Middle frontal gyrus (tissue), 1 donor: ENCODE results near the gene AKT2.

ENCODE experiments used
- DNase-seq: peaks from one replicate; pipeline ENCODE4 v3.0.0-alpha.2; 2015; ENCODE audit warnings: low spot score; ENCODE audit errors: extremely low spot score

Gene AKT2

GRCh38 chr19:40274585-40275544, 10.3 kb downstream of the AKT2 start:
- DNase-seq: no peak

DNA sequence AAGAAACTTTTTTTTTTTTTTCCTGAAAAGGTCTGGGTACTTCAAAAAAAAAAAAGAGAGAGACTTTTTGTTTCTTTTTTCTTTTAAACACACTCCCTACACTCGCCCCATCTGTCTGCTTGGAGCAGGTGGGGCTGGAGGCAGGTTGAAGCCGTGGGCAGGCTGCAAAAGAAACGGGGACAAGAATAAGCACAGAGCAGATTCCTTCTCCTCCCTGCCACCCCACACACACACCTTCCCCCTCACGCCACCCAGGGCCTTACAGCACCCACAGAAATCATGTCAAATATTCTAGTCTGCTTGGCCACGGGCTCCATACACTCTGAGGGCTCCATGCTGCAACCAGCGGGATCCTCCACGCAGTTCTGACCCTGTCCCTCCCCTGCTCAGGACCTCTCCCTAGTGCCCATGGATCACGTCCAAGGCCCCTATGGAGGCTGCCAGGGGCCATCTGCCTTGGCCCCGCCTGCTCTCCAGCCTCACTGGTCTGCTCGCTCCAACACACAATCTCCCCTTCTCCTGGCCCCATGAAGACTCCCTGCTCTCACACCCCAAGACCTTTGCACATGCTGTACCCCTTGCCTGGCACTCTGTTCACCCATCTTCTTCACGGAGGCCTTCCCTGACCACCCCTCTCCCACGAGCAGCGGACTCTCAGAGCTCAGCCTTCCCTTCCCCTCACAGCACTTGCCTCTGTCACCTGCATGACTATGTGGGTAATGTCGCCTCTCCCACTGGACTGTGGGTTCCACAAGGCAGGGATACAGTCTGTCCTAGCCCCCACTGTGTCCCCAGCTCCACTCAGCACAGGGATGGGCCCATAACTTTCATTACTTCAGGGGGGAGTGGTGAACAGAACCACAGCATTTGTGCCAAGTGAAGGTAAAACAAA, 11.4 kb downstream of the AKT2 start:
- no peak for DNase-seq

GRCh38 chr19:40272261-40272660, 12.9 kb downstream of the AKT2 start:
- no peak for DNase-seq

DNA sequence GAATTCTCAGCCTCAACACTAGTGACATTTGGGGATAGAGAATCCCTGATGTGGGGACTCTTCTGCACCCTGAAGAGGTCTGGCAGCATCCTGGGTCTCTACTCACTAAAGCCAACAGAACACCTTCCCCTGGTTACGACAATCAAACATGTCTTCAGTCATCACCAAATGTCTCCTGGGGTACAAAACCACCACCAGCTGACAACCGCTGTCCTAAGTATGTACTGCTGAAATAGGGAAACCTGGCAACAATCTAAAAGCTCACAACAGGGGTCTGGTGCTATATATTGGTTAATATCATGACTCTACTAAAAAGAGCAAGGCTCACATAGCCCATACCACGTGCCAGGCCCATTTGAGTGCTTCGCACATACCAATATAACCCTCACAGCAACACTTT, 13.4 kb downstream of the AKT2 start:
- DNase-seq: no peak

DNA sequence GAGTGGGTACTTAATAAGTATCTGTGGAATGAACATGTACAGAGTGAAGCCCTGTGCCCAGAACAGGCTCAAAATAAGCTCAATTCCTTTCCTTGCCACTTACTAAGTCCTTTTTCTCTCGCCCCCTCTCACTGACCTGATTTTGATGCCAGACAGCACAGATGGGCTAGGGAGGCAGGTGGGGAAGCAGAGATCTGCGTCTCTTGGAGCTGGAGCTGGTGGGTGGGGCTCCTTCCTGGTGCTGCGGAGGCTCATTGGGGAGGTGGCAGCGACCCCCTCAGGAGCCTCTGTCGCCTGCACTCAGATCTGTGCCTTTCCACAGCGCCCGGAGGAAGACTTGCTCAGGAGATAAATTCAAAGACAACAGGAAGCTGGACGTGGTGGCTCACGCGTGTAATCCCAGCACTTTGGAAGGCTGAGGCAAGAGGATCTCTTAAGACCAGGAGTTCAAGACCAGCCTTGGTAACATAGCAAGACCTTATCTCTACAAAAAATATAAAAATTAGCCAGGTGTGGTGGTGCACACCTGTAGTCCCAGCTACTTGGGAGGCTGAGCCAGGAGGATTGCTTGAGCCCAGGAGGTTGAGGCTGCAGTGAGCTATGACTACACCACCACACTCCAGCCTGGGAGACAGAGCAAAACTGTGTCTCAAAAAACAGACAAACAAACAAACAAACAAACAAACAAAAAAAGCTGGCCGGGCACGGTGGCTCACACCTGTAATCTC, 14.6 kb downstream of the AKT2 start:
- no peak for DNase-seq

DNA sequence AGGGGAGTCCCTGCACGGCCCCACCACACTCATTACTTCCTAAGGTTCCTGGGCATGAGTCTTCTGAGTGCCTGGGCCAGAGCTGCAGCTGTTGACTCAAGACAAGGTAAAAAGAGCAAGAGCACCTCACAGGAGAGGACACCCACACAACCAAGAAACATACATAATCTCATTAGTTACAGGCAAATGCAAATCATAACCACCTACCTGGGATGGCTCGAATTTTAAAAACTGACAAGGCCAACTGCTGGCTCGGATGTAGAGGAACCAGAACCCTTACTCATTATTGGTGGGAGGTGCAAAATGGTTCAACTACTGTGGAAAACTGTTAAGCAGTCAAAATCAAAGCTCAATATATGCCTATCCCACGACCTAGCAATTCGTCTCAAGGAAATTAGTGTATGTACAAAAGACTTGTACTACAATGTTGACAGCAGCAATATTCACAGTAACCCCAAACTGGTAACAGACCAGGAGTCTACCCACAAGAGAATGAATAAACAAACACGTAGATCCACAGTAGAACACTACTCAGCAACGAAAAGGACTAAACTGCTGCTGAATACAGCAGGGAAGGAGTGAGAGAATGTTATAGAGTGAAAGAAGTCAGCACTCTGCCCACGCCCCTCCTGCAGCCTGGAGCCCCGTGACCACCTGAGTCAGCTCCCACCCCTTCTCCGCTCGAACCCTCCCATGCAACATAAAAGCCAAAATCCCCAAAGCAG, 15.8 kb downstream of the AKT2 start:
- no peak for DNase-seq

GRCh38 chr19:40267601-40267997, 17.5 kb downstream of the AKT2 start:
- no peak for DNase-seq

DNA sequence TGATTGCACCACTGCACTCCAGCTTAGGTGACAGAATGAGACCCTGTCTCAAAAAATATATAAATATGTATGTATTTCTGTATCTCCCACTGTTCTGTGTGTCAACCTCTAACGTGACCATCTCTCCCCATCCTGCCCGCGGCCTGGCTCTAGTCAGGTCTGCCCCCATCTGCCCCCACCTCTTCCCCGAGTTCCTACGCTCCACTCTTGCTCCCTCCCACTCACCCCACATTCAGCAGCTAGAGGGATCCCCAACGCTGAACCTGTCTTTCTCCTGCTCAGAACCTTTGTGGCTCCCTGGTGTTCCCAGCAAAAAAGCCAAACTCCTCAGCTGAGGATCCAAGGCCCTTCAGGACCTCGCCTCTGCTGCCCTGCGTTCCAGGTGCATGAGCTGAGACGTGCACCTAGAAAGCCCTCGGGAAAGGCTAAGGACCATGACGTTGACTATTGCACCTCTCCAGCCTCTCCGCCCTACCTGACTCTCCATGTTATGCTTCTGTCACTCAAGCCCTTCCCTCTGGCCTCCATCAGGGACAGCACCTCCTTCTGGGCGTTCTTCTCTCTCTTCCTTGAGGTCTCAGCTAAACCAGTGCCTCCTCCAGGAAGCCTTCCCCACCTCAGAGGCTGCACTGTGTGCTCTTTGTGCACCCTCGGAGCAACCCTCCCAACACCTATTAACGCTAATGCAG, 18.1 kb downstream of the AKT2 start:
- no peak for DNase-seq

GRCh38 chr19:40266119-40266518, 19.0 kb downstream of the AKT2 start:
- no peak for DNase-seq

GRCh38 chr19:40265763-40266099, 19.4 kb downstream of the AKT2 start:
- DNase-seq: no peak

DNA sequence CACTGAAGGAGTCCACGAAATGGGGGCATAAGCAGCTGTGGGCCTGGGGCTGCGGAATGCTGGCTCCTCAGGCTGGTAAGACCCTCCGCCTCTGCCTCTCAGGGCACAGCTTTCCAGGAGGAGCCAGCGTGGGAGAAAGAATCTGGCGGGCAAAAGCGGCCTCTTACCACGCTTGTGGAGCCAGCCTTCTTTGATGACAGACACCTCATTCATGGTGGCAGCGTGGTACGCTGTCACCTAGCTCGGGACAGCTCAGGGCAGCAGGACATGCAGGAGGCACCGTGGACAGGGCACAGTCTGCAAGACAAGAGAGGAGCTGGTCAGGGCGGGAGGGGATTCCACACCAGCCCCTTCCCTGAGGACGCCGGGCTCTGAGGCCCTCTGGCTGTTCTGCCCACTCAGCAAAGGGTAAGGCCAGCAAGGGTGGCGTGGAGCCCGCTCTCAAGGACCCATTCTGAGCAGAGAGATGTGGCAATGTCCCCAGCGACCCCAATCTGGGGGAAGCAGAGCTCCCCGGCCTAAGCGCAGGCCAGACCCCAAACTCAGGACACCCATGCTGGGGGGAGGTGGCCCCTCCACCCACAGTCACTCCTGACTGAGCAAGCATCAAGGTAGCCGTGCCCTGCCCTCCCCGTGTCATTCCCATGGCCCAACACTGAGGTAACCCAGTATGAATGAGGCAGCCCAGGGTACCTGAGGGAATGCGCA, 19.9 kb downstream of the AKT2 start:
- DNase-seq: no peak

GRCh38 chr19:40264314-40265054, 20.7 kb downstream of the AKT2 start:
- DNase-seq: no peak

DNA sequence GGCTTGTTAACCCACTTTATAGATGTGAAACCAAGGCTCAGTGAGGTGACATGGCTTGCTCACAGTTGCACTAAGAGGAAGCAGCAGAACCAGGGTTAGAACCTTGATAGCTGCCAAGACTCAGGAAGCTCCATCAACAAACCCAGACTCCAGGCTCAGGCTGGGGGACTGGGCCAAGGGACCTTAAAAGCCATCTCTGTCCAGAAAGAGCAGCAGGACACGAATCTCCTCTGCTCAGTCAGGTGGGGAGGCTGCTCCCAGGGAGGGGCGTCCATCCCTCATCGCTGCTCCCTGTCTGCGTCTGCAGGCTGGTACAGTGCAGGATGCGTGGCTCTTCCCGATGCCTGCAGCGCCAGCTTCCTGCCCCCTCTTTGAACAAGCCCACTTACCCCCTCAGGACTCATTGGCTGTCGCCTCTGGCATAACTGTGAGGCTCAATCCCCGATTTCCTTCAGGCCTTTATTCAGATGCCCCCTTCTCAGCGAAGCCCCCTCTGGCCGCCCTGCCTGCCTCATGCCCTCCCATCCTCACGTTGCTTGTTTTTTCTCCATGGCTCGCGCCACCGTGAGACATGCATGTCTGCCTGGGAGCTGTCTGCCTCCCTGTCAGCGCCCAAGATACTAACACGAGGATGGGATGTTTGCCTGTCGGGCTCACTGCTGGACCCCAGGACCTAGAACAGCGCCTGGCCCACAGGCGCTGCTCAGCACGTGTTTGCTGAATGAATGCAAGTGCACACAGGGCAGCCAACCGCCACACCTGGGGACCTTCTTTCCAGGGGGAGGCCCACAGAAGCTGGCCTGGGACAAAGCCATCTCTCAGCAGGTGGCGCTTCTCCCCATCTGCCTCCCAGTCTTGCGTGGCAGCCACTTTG, 21.5 kb downstream of the AKT2 start:
- no peak for DNase-seq

DNA sequence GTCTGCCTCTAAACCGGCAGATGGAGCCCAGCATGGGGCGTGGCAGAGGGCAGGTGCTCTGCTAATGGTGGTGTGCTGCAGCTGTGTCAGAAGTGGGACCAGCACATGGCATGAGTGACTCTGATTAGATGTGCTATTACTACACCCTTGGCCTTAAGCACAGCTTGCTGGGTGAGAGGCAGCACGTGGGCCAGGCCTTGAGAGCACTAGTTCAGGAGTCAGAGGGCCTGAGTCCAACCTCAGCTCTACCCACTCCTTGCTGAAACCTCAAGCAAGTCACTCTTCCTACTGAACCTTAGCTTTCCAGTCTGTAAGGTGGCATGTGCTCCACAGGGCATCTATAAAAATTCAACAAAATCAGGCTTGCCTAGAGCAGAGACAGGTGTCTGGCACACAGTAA, 22.7 kb downstream of the AKT2 start:
- DNase-seq: no peak

GRCh38 chr19:40261631-40262030, 23.5 kb downstream of the AKT2 start:
- DNase-seq: no peak

DNA sequence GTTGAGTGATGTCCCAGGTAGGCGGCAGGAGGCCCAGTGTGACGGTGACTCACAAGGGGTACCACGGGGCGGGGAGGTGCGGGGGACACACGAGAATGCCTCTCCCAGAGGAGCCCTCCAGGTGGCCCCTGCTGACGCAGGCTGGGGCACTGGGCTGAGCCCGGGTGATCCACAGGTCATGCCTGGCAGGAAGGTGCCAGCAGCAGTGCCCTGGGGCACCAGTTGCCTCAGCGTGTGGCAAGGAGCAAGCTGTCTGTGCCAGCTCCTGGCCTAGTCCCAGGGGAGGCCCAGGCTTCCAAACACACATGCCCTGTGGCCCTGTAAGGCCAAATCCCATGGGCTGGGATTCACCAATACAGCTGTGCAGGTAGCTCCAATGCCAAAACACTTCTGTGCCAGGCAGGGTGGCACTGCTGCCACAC, 28.0 kb downstream of the AKT2 start:
- no peak for DNase-seq

- DNase-seq: no peak
Measured at GRCh38 chr19:40256512-40256911, 28.6 kb downstream of the AKT2 start.

DNA sequence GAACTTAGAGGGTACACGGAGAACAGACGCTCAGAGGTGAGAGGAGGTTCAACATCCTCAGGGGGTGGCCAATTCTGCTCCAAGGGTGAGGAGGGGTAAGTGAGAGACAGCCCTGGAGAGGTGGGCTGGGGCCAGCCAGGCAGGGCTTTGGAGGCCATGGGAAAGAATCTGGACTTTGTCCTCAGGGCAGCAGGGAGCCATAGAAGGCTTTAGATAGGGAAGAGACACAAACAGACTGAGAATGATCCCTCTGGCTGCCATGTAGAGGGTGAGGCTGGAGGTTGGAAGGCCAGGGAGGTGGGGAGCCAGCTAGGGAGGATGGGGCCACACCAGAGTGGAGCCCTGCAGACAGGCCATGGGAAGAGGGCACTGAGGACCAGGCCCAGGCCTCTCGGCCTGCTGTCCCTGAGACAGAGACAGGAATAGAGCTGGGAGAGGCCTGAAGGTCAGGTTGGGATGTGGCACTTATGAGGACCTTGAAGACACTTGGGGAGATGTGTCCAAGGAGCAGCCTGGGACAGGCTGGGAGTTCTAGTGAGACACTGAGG, 29.5 kb downstream of the AKT2 start:
- no peak for DNase-seq
